H9 (cell line): ENCODE measurements around the gene RHBDL1. TPM values are rescaled to one million over a fixed set of nuclear protein-coding genes. Genes with fewer than 3 reads are reported as not detected.

Experiments
- DNase-seq: peaks from one replicate; pipeline ENCODE4 v3.0.0-alpha.2; 2017
- H2AFZ ChIP-seq: one replicate; pipeline ENCODE4 v1.6.1; 2013; ENCODE audit warnings: mild to moderate bottlenecking, low read length, control low read depth, moderate library complexity
- H2AK5ac ChIP-seq: 2 replicates; pipeline ENCODE4 v1.6.1; 2013; ENCODE audit warnings: low read length, control low read depth, mixed read lengths; ENCODE audit not compliant: insufficient read length
- H2BK120ac ChIP-seq: one replicate; pipeline ENCODE4 v1.6.1; 2013; ENCODE audit warnings: low read depth, mild to moderate bottlenecking, low read length, control low read depth, inconsistent platforms; ENCODE audit not compliant: poor library complexity, severe bottlenecking
- H2BK12ac ChIP-seq: 2 replicates; pipeline ENCODE4 v1.6.1; 2013; ENCODE audit warnings: low read length, control low read depth, mixed read lengths, low read depth; ENCODE audit not compliant: insufficient read length
- H2BK15ac ChIP-seq: 2 replicates; pipeline ENCODE4 v1.6.1; 2013; ENCODE audit warnings: low read depth, low read length, control low read depth
- H2BK20ac ChIP-seq: one replicate; pipeline ENCODE4 v1.6.1; 2013; ENCODE audit warnings: low read depth, mild to moderate bottlenecking, low read length, control low read depth, inconsistent platforms; ENCODE audit not compliant: poor library complexity, severe bottlenecking
- H2BK5ac ChIP-seq: 2 replicates; pipeline ENCODE4 v1.6.1; 2013; ENCODE audit warnings: low read length, control low read depth, mixed read lengths; ENCODE audit not compliant: insufficient read length
- H3K14ac ChIP-seq: 2 replicates; pipeline ENCODE4 v1.6.1; 2013; ENCODE audit warnings: low read length, control low read depth; ENCODE audit not compliant: insufficient read depth
- H3K18ac ChIP-seq: 2 replicates; pipeline ENCODE4 v1.6.1; 2013; ENCODE audit warnings: low read depth, mild to moderate bottlenecking, mixed read lengths, low read length, control low read depth; ENCODE audit not compliant: insufficient read length
- H3K23ac ChIP-seq: 2 replicates; pipeline ENCODE4 v1.6.1; 2013; ENCODE audit warnings: low read length, control low read depth, mixed read lengths, low read depth; ENCODE audit not compliant: insufficient read length
- H3K23me2 ChIP-seq: 2 replicates; pipeline ENCODE4 v1.6.1; 2013; ENCODE audit warnings: low read depth, mild to moderate bottlenecking, mixed read lengths, low read length, control low read depth; ENCODE audit not compliant: insufficient read length, poor library complexity, severe bottlenecking
- H3K27ac ChIP-seq: 2 replicates; pipeline ENCODE4 v1.5.1; 2013; ENCODE audit warnings: low read length, control low read depth, mixed read lengths, low read depth; ENCODE audit not compliant: insufficient read length
- H3K27me3 ChIP-seq: 2 replicates; pipeline ENCODE4 v1.6.1; 2013; ENCODE audit warnings: low read length, control low read depth, inconsistent platforms; ENCODE audit not compliant: insufficient read depth
- H3K4ac ChIP-seq: 2 replicates; pipeline ENCODE4 v1.6.1; 2013; ENCODE audit warnings: low read depth, mild to moderate bottlenecking, control low read depth, inconsistent platforms, low read length, moderate library complexity
- H3K4me1 ChIP-seq: 2 replicates; pipeline ENCODE4 v1.6.1; 2013; ENCODE audit warnings: low read length, control low read depth, inconsistent platforms; ENCODE audit not compliant: insufficient read depth
- H3K4me2 ChIP-seq: 2 replicates; pipeline ENCODE4 v1.6.1; 2013; ENCODE audit warnings: low read length, control low read depth, mixed read lengths; ENCODE audit not compliant: insufficient read length, insufficient read depth
- H3K56ac ChIP-seq: 2 replicates; pipeline ENCODE4 v1.6.1; 2013; ENCODE audit warnings: low read depth, mild to moderate bottlenecking, mixed read lengths, low read length, control low read depth; ENCODE audit not compliant: insufficient read length
- H3K79me1 ChIP-seq: 2 replicates; pipeline ENCODE4 v1.6.1; 2013; ENCODE audit warnings: low read depth, mild to moderate bottlenecking, moderate library complexity, low read length, control low read depth, inconsistent platforms; ENCODE audit not compliant: insufficient read depth, poor library complexity, severe bottlenecking
- H3K79me2 ChIP-seq: 2 replicates; pipeline ENCODE4 v1.6.1; 2013; ENCODE audit warnings: low read length, control low read depth, inconsistent platforms; ENCODE audit not compliant: insufficient read depth
- H3K9ac ChIP-seq: 2 replicates; pipeline ENCODE4 v1.6.1; 2013; ENCODE audit warnings: low read length, control low read depth, mixed read lengths; ENCODE audit not compliant: insufficient read length; ENCODE audit errors: extremely low read depth
- H3K9me3 ChIP-seq: one replicate; pipeline ENCODE4 v1.6.1; 2013; ENCODE audit warnings: low read depth, low read length, inconsistent platforms; ENCODE audit not compliant: control insufficient read depth
- H3T11ph ChIP-seq: one replicate; pipeline ENCODE4 v1.6.1; 2013; ENCODE audit warnings: mild to moderate bottlenecking, low read length, control low read depth, inconsistent platforms
- H4K20me1 ChIP-seq: one replicate; pipeline ENCODE4 v1.6.1; 2013; ENCODE audit not compliant: control insufficient read depth, insufficient read length, insufficient read depth
- H4K5ac ChIP-seq: 2 replicates; pipeline ENCODE4 v1.6.1; 2013; ENCODE audit warnings: low read depth, mild to moderate bottlenecking, mixed read lengths, low read length, control low read depth; ENCODE audit not compliant: insufficient read length
- H4K8ac ChIP-seq: replicated peaks from 2 replicates; pipeline ENCODE4 v1.6.1; 2013; ENCODE audit warnings: low read length, control low read depth, mixed read lengths, low read depth; ENCODE audit not compliant: insufficient read length
- H4K91ac ChIP-seq: 2 replicates; pipeline ENCODE4 v1.6.1; 2013; ENCODE audit warnings: low read depth, mild to moderate bottlenecking, moderate library complexity, mixed read lengths, low read length, control low read depth; ENCODE audit not compliant: insufficient read length
- H3K27ac Mint-ChIP-seq, 3 experiments: 2 replicates in 2 of 3; 3 replicates in 1 of 3; pipeline ENCODE4 v1.8.0; 2020 to 2021; ENCODE audit warnings: mixed read lengths in 3 of 3, mild to moderate bottlenecking in 1 of 3, moderate library complexity in 1 of 3
- H3K27me3 Mint-ChIP-seq: 2 replicates; pipeline ENCODE4 v1.8.0; 2021; ENCODE audit warnings: low read depth, mild to moderate bottlenecking, moderate library complexity, mixed read lengths
- H3K36me3 Mint-ChIP-seq, 3 experiments: 2 replicates in 2 of 3; 3 replicates in 1 of 3; pipeline ENCODE4 v1.8.0; 2020 to 2021; ENCODE audit warnings: low read depth in 3 of 3, mixed read lengths in 3 of 3; ENCODE audit not compliant: insufficient read depth in 1 of 3
- H3K4me1 Mint-ChIP-seq, 2 experiments: 2 replicates each; pipeline ENCODE4 v1.8.0; 2020; ENCODE audit warnings: mixed read lengths in 2 of 2
- H3K4me3 Mint-ChIP-seq, 2 experiments: 2 replicates in 1 of 2; 3 replicates in 1 of 2; pipeline ENCODE4 v1.8.0; 2020 to 2021; ENCODE audit warnings: mild to moderate bottlenecking in 2 of 2, mixed read lengths in 2 of 2, moderate library complexity in 1 of 2
- H3K9me3 Mint-ChIP-seq, 2 experiments: 2 replicates in 1 of 2; 3 replicates in 1 of 2; pipeline ENCODE4 v1.8.0; 2020; ENCODE audit warnings: mild to moderate bottlenecking in 2 of 2, mixed read lengths in 2 of 2, moderate library complexity in 1 of 2
- CTCF ChIP-seq: fragments of 200-600 bp; sonication (generic); conservative IDR thresholded peaks from 3 replicates; pipeline ENCODE4 v1.8.0; 2021; ENCODE audit warnings: antibody characterized with exemption, mild to moderate bottlenecking
- WGBS: extraction: QIAGEN DNeasy Blood & Tissue Kit; methylation state at CpG from one replicate; pipeline ENCODE4 v1.1.7; 2013; ENCODE audit warnings: missing lambda C conversion rate, low lambda C conversion rate, mixed read lengths; ENCODE audit not compliant: insufficient read length; ENCODE audit errors: extremely low coverage; 5-methylcytosine and 5-hydroxymethylcytosine counted together
- total RNA-seq: library from RNA; stranded (reverse); gene quantifications from 2 replicates; pipeline ENCODE4 v1.2.1, GENCODE V29; 2021

Gene RHBDL1
- total RNA-seq, 1 experiment from 2014 or later, result 7.6 TPM

- H3K27ac ChIP-seq, result no peak overlapping the region
- no peak overlapping the region for H2BK5ac ChIP-seq
- WGBS, result no CpG with 5 or more reads among the region's 25 CpGs
- no peaks in the 10 kb centered on the region; the same call in 1 of the 2 replicates for H3K27me3 Mint-ChIP-seq
- H2BK12ac ChIP-seq, result no peak overlapping the region
- H3K14ac ChIP-seq, result no peak overlapping the region
- no peak overlapping the region for H3K4ac ChIP-seq
- H2BK15ac ChIP-seq, result no peak overlapping the region
- no peaks in the 10 kb centered on the region for H3K79me2 ChIP-seq
- no peak for TF ChIP-seq CTCF
- H3K27me3 ChIP-seq, result no peaks in the 10 kb centered on the region
- H3K4me3 Mint-ChIP-seq, result peak overlapping the region in 1 of 2 experiments; percentile 29; a peak in 1 of 5 replicates
- H4K91ac ChIP-seq, result no peak overlapping the region
- H3K23ac ChIP-seq, result no peak overlapping the region
- peaks cover 2 to 15% of the 10 kb centered on the region in 2 experiments for H3K4me1 Mint-ChIP-seq
- no peaks in the 10 kb centered on the region; the same call in 1 of the 2 replicates for H3K4me1 ChIP-seq
- no peaks in the 10 kb centered on the region for H4K20me1 ChIP-seq
- H2AK5ac ChIP-seq, result no peak overlapping the region
- H3K36me3 Mint-ChIP-seq, result peaks cover 2 to 15% (median 4%) of the 10 kb centered on the region in 3 experiments; a peak in 4 of 7 replicates
- no peak overlapping the region for H3K18ac ChIP-seq
- H3K9me3 Mint-ChIP-seq, result no peaks in the 10 kb centered on the region
- H4K8ac ChIP-seq, result no peak overlapping the region
- H2AFZ ChIP-seq, result no peak overlapping the region
- H3K9me3 ChIP-seq, result no peaks in the 10 kb centered on the region
- no peak overlapping the region for H2BK120ac ChIP-seq
- H3K23me2 ChIP-seq, result peaks cover 14% of the 10 kb centered on the region
- H3K9ac ChIP-seq, result no peak overlapping the region
- no peak overlapping the region for H3T11ph ChIP-seq
- no peak overlapping the region for H3K4me2 ChIP-seq
- no peak overlapping the region for H4K5ac ChIP-seq
- no peaks in the 10 kb centered on the region for H3K79me1 ChIP-seq
- H3K56ac ChIP-seq, result no peak overlapping the region
- no peak overlapping the region for H2BK20ac ChIP-seq
- no peak for DNase-seq
- H3K27ac Mint-ChIP-seq, result no peak overlapping the region
Observed at GRCh38 chr16:647173-647902, 28.1 kb upstream of the RHBDL1 start.
